GM12865 (cell line): ENCODE data around the gene FBXO22.
A peak's percentile ranks its signal among the peaks of the same experiment; 100 is the strongest.
"Not testable (repeated sequence)": the region's sequence is repeated elsewhere in the genome, so short reads cannot be mapped to it uniquely, and the experiment has no call there.

Experiments used
- DNase-seq: peaks from one replicate; pipeline ENCODE4 v3.0.0; 2010; ENCODE audit warnings: low read depth
- H3K4me3 ChIP-seq: 2 replicates; pipeline ENCODE4 v1.5.1; 2011; ENCODE audit warnings: mild to moderate bottlenecking, low read depth, low read length, control low read depth
- CTCF ChIP-seq: IDR thresholded peaks from 2 replicates; pipeline ENCODE4 v1.5.1; 2011; ENCODE audit warnings: low read length, control low read depth, low read depth, inconsistent platforms; ENCODE audit not compliant: insufficient read depth; ENCODE audit errors: missing control alignments

FBXO22 gene

GRCh38 chr15:75903331-75904239, at the start of gene FBXO22:
Gene FBXO22 (plus strand): TSS chr15:75903878. CDS start chr15:75903964, 86 bp downstream.
- TF ChIP-seq CTCF, result no peak
- H3K4me3 ChIP-seq, result peak within 1 kb of the TSS; percentile 92
- peak; percentile 95 for DNase-seq

GRCh38 chr15:75857886-75858285, 45.8 kb upstream of the FBXO22 start:
- TF ChIP-seq CTCF, result no peak
- no peak for DNase-seq
- no peak overlapping the region for H3K4me3 ChIP-seq

GRCh38 chr15:75861750-75862402, 41.8 kb upstream of the FBXO22 start:
- no peak overlapping the region for H3K4me3 ChIP-seq
- TF ChIP-seq CTCF, result no peak
- DNase-seq, result no peak

- no peak overlapping the region for H3K4me3 ChIP-seq
- no peak for DNase-seq
- TF ChIP-seq CTCF, result no peak
Measured at GRCh38 chr15:75862796-75863195, 40.9 kb upstream of the FBXO22 start.

DNA sequence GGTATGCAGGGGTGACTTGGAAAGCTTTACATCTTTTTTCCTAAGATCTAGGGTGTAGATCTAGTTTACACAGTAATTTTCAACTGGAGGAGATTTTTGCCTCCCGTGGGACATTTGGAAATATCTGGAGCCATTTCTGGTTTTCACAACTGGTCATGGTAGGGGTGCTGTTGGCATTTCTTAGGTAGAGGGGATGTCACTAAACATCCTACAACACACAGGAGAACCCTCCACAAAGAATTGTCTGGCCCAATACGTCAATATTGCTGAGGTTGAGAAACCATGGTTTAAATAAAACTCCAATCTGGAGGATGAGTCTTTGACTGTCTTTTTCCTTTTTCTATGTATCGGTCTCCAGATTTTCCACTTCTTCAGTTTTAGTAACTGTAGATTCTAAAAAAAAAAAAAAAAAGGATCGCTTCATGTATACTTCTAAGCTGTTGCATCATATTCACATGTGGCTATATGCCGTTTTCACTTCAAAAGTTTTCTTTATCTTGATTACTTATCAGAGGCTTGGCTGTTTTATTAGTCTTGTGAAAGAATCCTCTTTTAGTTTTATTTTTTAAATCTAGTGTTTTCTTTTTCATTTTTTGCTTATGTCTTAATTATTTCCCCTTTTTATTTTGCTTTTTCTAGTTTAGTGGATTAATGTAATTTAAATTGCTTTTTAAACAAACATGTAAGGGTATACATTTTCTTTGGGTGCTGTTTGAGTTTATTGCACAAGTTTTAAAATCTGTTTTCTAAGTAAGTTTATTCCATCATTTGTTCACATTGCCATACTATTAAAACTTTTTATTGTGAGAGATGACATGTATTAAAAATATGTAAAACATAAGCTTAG, 39.2 kb upstream of the FBXO22 start:
- no peak for TF ChIP-seq CTCF
- no peak for DNase-seq
- no peak overlapping the region for H3K4me3 ChIP-seq

DNA sequence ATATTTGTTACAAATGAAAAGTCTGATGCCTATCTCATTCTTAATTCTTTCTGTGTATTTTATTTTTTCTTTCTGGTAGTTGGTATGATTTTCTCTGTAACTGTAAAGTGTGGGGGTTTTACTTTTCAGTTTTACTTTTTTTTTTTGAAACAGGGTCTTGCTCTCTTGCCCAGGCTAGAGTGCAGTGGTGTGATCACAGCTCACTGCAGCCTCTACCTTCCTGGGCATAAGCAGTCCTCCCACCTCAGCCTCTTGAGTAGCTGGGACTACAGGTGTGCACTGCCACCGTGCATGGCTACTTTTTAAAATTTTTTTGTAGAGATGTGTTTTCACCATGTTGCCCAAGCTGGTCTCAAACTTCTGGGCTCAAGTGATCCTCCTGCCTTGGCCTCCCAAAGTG, 37.6 kb upstream of the FBXO22 start:
- DNase-seq, H3K4me3 ChIP-seq: not testable (repeated sequence)

GRCh38 chr15:75866916-75867315, 36.8 kb upstream of the FBXO22 start:
- H3K4me3 ChIP-seq, result no peak overlapping the region
- no peak for DNase-seq
- no peak for TF ChIP-seq CTCF
